ENCODE measurements around the gene RHNO1. TPM values are rescaled to one million over a fixed set of nuclear protein-coding genes. Genes with fewer than 3 reads are reported as not detected.
"Not testable (repeated sequence)": the region's sequence is repeated elsewhere in the genome, so short reads cannot be mapped to it uniquely, and the experiment has no call there.

The RHNO1 gene
- total RNA-seq, 1 experiment from 2014 or later, result 60.9 TPM

GRCh38 chr12:2853626-2854025 lies 23.4 kb upstream of the RHNO1 start:
- Histone ChIP-seq H3K27me3 (no peaks in the 10 kb centered on the region), H3K4me1 (no peaks in the 10 kb centered on the region), H3K36me3 (peaks cover 11% of the 10 kb centered on the region), H3K9me3 (replicated peaks) (no peaks in the 10 kb centered on the region), H3K27ac (no peak overlapping the region), H3K4me3 (no peak overlapping the region)
- DNase-seq, result peak; percentile 90 to 93

GRCh38 chr12:2854669-2855453 lies 22.2 kb upstream of the RHNO1 start:
- Histone ChIP-seq H3K9me3 (replicated peaks) (no peaks in the 10 kb centered on the region), H3K4me3 (no peak overlapping the region), H3K4me1 (no peaks in the 10 kb centered on the region), H3K27ac (no peak overlapping the region), H3K27me3 (no peaks in the 10 kb centered on the region), H3K36me3 (peaks cover 23% of the 10 kb centered on the region)
- no peak for DNase-seq

GRCh38 chr12:2855546-2855945 lies 21.5 kb upstream of the RHNO1 start:
- Histone ChIP-seq H3K9me3 (replicated peaks) (no peaks in the 10 kb centered on the region), H3K4me3 (no peak overlapping the region), H3K27me3 (no peaks in the 10 kb centered on the region), H3K4me1 (no peaks in the 10 kb centered on the region), H3K36me3 (peaks cover 30% of the 10 kb centered on the region), H3K27ac (no peak overlapping the region)
- DNase-seq, result no peak

DNA sequence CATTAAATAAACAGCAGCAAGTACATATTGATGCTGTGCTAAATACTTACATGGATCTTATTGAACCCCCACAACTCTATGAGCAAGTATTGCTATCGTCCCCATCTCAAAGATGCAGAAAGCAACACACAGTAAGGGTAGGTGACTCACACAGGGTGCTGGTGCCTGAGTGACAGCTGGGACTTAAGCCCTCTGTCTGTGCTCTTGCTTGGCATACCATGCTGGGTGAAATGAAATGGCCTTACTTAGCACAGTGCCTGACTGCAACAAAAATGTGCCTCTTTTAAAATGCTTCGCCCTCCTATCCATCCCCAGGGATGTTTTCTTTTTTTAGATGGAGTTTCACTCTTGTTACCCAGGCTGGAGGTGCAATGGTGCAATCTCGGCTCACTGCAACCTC lies 21.0 kb upstream of the RHNO1 start:
- Histone ChIP-seq H3K27ac (no peak overlapping the region), H3K4me3 (no peak overlapping the region), H3K27me3 (no peaks in the 10 kb centered on the region), H3K9me3 (replicated peaks) (no peaks in the 10 kb centered on the region), H3K36me3 (peaks cover 32% of the 10 kb centered on the region), H3K4me1 (no peaks in the 10 kb centered on the region)
- DNase-seq, result peak; percentile 44 to 56

GRCh38 chr12:2857021-2857431 lies 20.0 kb upstream of the RHNO1 start, which contains the start of gene TEX52:
TEX52 (minus strand) TSS chr12:2857039; CDS start chr12:2857026, 13 bp downstream.
- Histone ChIP-seq H3K9me3 (replicated peaks) (no peaks in the 10 kb centered on the region), H3K27ac (no peak within 1 kb of the TSS), H3K27me3 (no peaks in the 10 kb centered on the region), H3K4me3 (no peak within 1 kb of the TSS), H3K4me1 (no peaks in the 10 kb centered on the region), H3K36me3 (peaks cover 42% of the 10 kb centered on the region)
- DNase-seq, result no peak

DNA sequence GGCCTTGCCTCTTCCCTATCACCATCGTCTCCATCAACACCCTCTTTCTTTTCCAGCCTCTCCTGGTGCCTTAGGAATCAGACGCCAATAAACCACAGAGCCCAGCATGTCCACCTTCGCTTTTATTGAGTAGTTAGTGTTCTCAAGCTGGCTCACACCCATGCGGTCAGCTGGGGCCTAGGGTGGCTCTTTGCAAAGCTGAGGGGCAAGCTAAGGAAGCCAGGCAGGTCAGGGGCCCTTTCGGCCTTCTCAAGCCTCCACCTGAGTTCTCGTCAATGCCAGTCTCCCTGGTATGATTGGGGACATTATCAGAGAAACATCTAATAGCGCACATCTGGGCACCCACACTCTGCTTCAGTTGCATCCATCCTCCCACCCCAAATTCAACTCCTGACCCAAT lies 19.4 kb upstream of the RHNO1 start:
- DNase-seq, result no peak
- Histone ChIP-seq H3K4me1 (no peaks in the 10 kb centered on the region), H3K4me3 (no peak overlapping the region), H3K27me3 (no peaks in the 10 kb centered on the region), H3K27ac (no peak overlapping the region), H3K36me3 (peaks cover 47% of the 10 kb centered on the region), H3K9me3 (replicated peaks) (no peaks in the 10 kb centered on the region)

DNA sequence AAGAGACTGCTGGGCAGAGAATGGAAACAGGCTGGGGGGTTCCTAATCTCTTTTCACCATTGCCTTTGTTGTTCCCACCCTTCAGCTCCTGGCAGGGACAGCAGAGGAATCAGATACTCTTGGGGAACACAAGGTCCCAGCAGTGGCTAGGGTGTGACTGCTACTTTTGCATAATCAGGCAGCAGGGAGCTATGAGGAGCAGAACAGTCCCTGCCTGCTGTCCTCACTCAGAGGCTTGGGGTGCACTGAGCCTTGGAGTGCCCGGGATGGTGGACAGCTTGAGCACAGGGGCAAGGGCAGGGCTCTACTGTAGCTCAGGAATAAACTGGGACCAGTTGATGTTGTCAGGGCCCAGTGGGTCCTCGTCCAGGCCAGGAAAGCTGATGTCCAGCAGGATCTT lies 18.7 kb upstream of the RHNO1 start:
- DNase-seq, result no peak
- Histone ChIP-seq H3K27ac (no peak overlapping the region), H3K27me3 (no peaks in the 10 kb centered on the region), H3K4me1 (no peaks in the 10 kb centered on the region), H3K4me3 (no peak overlapping the region), H3K9me3 (replicated peaks) (no peaks in the 10 kb centered on the region), H3K36me3 (peaks cover 55% of the 10 kb centered on the region)

DNA sequence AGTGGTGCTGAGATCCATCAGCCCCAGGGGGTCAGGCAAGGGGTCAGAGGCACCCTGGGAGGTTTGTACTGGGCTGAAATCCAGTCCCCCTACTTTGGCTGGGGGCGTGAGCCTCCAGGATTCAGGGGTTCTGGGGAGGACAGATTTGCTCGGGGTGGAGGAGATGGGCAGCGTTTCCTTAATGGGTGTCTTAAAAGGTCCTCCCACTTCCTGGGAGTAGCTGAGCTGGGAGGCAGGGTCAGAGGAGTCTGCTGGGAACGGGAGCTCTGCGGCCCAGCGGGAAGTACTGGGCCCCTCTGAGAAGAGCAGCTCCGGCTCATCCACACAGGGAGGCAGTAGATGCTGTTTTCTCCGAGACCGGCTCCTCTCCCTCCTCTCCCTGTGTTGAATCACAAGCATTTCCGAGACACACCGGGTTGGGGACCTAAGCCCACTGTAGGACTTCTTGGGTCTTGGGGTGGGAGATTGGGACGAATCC lies 18.0 kb upstream of the RHNO1 start:
- DNase-seq, result no peak
- H3K27me3 ChIP-seq, result no peaks in the 10 kb centered on the region
- no peaks in the 10 kb centered on the region for H3K9me3 ChIP-seq (replicated peaks)
- peaks cover 60% of the 10 kb centered on the region for H3K36me3 ChIP-seq
- H3K27ac ChIP-seq, result no peak overlapping the region
- H3K4me1 ChIP-seq, result no peaks in the 10 kb centered on the region
- H3K4me3 ChIP-seq, result no peak overlapping the region

GRCh38 chr12:2860170-2860569 lies 16.9 kb upstream of the RHNO1 start:
- DNase-seq, result no peak
- Histone ChIP-seq H3K9me3 (replicated peaks) (no peaks in the 10 kb centered on the region), H3K27me3 (no peaks in the 10 kb centered on the region), H3K36me3 (peaks cover 70% of the 10 kb centered on the region), H3K4me1 (no peaks in the 10 kb centered on the region), H3K27ac (no peak overlapping the region), H3K4me3 (no peak overlapping the region)

DNA sequence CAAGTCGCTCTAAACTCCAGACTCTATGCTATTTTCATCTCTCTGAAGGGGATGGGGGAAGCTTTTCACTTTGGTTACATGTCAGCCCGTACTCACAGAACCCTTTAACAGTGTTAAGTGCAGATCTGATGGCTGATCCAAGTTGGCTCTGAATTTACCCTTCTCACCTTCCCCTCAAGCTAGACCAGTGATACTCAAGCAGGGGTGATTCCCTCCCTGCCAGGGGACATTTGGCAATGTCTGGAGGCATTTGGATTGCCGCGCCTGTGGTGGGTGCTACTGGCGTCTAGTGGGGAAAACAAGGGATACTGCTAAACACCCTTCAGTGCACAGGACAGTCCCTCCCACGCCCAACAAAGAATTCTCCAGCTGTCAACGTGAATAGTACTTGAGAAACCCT lies 14.1 kb upstream of the RHNO1 start:
- H3K9me3 ChIP-seq (replicated peaks), result no peaks in the 10 kb centered on the region
- DNase-seq, result no peak
- no peaks in the 10 kb centered on the region for H3K27me3 ChIP-seq
- H3K4me1 ChIP-seq, result no peaks in the 10 kb centered on the region
- H3K36me3 ChIP-seq, result peaks cover 92% of the 10 kb centered on the region
- H3K27ac ChIP-seq, result no peak overlapping the region
- H3K4me3 ChIP-seq, result no peak overlapping the region

DNA sequence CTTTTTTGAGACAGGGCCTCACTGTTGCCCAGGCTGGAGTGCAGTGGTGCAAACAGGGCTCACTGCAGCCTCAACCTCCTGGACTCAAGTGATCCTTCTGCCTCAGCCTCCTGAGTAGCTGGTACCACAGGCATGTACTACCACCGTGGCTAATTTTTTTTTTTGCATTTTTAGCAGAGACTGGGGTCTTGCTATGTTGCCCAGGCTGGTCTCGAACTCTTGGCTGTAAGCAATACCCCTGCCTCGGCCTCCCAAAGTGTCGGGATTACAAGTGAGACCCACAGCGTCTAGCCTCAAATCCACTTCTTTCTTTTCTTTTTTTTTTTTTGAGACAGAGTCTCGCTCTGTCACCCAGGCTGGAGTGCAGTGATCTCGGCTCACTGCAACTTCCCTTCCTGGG lies 13.6 kb upstream of the RHNO1 start:
- not testable (repeated sequence) for H3K9me3 ChIP-seq (replicated peaks); DNase-seq; H3K4me1 ChIP-seq; H3K27me3 ChIP-seq; H3K27ac ChIP-seq; H3K4me3 ChIP-seq
- peaks cover 92% of the 10 kb centered on the region for H3K36me3 ChIP-seq

GRCh38 chr12:2864198-2864597 lies 12.8 kb upstream of the RHNO1 start:
- H3K36me3 ChIP-seq, result peaks cover 92% of the 10 kb centered on the region
- H3K27ac ChIP-seq, result no peak overlapping the region
- H3K4me1 ChIP-seq, result no peaks in the 10 kb centered on the region
- no peaks in the 10 kb centered on the region for H3K27me3 ChIP-seq
- no peak for DNase-seq
- H3K4me3 ChIP-seq, result no peak overlapping the region
- no peaks in the 10 kb centered on the region for H3K9me3 ChIP-seq (replicated peaks)

DNA sequence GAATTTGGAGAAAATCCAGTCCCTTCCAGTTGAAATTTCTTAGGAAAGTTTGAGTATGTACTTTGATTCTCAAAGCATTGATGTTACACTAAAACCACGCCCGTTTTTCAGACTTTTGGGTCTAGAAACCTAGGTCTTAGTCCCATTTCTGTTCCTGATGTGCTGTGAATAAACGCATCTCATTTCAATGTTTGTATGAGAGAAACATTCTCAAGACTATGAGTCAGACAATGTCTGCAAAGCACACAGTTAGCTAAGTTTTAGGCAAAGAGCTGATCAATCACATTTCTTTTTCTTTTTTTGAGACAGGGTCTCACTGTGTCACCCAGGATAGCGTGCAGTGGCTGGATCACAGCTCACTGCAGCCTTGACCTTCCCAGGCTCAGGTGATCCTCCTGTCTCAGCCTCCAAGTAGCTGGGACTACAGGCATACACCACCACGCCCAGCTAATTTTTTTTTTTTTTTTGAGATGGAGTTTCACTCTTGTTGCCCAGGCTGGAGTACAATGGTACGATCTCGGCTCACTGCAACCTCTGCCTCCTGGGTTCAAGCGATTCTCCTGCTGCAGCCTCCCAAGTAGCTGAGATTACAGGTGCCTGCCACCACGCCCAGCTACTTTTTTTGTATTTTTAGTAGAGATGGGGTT lies 7.9 kb upstream of the RHNO1 start:
- H3K9me3 ChIP-seq (replicated peaks); H3K4me1 ChIP-seq; H3K27ac ChIP-seq; H3K4me3 ChIP-seq; DNase-seq; H3K27me3 ChIP-seq: not testable (repeated sequence)
- H3K36me3 ChIP-seq, result peaks cover 89% of the 10 kb centered on the region

DNA sequence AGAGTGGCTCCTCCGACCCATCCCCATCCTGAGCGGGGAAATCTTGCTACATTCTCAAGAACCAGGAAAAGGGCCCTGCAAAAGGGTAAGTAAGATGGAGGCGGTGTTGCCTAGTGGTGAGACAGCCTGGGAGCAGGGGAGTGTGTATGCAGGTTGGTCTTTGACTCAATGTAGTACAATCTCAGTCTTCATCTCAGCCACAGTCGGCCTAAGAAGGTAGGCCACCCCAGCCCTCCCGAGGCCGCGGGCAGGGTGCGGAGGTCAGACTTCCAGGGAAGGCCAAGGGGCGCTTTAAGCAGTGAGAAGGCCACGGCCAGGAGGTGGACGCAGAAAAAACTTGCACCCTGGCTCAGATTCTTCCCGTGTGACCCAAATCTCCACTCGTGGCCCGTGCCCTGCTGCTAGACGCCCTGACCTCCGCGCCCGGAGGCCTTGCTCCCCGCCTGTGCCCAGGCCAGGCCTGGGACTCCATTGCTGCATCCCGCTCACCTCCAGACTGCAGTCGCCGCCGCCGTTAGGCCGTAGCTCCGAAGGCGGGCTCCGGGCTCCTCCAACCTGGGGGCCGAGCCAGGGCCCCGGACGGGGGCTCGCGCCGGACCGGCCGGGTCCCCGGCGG lies 484 bp upstream of the RHNO1 start:
- Histone ChIP-seq H3K36me3 (peaks cover 41% of the 10 kb centered on the region), H3K9me3 (replicated peaks) (no peaks in the 10 kb centered on the region)
- peak; percentile 49 to 54 for DNase-seq

More for the DNA sequence above, 484 bp upstream of the RHNO1 start:
- no peaks in the 10 kb centered on the region for H3K27me3 ChIP-seq
- peak overlapping the region; percentile 97 for H3K4me3 ChIP-seq
- H3K27ac ChIP-seq, result peak overlapping the region; percentile 99
- H3K4me1 ChIP-seq, result peaks cover 6% of the 10 kb centered on the region
